GM21825 (cell line): ENCODE data around the gene TARDBP.
"Not testable (repeated sequence)": the region's sequence is repeated elsewhere in the genome, so short reads cannot be mapped to it uniquely, and the experiment has no call there.

Experiments used
- ATAC-seq: cut with Tn5 transposase; IDR thresholded peaks from one replicate; pipeline ENCODE4 v1.9.1; 2021; ENCODE audit warnings: mild to moderate bottlenecking, moderate library complexity; ENCODE audit not compliant: unreplicated experiment

Gene TARDBP

DNA sequence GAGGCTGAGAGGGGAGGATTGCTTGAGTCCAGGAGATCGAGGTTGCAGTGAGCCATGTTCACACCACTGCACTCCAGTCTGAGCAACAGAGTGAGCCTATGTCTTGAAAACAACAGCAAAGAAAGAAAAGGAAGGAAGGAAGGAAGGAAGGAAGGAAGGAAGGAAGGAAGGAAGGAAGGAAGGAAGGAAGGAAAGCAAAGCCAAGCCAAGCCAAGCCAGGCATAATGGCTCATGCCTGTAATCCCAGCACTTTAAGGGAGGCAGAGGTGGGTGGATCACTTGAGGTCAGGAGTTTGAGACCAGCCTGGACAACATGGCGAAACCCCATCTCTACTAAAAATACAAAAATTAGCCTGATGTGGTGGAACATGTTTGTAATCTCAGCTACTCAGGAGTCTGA lies 20.4 kb upstream of the TARDBP start:
- ATAC-seq = not testable (repeated sequence)

DNA sequence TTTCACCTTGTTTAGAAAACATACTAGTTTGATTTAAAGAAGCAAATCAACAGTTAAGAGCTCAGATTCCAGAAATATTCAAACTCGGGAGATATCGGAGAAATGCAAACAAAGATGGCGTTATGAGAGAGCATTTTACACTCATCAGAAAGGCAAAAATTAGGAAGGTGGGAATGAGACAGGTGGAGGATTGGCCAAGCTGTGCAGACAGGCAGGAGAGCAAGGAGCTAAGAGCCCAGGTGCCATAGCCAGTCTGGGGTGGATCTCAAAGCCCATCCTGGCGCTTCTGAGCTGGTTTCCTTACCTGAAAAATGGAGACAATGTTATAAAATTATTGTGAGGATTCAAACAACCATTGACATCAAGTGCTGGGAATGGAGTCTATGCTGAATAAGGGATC lies 19.6 kb upstream of the TARDBP start:
- no peak for ATAC-seq

DNA sequence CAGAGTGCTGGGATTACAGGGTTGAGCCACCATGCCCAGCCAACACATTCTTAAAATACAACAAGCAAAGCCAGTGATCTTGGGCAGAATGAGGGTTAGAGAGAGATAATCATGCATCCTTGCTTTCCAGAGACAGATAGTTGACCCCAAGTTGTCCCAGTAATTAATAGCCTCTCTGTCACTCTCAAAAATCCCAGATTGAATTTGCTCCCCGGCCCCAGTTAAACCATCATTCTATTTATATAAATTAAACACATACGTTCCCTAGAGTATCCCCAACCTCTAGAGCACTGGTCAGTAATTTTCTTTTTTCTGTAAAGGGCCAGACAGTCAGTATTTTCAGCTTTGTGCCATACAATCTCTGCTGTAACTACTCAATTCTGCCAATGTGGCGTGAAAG lies 16.4 kb upstream of the TARDBP start:
- no peak for ATAC-seq

DNA sequence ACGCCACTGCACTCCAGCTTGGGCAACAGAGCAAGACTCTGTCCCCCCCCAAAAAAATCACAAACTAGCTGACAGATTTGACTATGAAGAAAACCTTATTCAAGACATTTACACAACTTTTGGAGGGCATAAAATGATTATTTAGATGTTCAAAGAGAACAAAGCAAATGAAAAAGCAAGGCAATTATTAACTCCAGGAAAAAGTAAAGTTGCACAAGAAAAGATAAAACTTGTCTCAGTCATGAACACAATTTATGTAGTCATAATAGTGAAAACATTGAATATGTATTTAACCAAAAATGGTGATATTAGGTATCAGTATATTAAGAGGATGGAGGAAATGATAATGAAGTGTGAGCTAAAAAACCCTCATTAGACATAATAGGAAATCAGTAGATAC lies 11.9 kb upstream of the TARDBP start:
- no peak for ATAC-seq

DNA sequence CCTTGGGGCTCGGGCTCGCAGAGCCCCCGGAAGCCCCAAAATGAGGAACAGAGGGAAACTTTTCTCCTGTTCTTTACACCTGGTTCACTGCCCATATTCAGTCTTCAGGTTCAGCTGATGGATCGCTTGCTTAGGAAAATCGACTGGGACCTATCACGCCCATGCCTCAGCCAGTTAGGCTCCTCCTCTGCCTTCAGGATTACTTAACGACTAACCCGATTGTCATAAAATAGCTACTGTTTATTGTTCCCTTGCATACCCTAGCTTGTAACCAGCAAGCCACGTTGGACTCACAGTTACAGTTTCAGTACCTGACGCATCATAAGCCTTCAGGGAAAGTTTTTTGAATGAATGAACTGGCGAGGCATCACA lies 692 bp downstream of the TARDBP start:
- ATAC-seq = peak; percentile 3

DNA sequence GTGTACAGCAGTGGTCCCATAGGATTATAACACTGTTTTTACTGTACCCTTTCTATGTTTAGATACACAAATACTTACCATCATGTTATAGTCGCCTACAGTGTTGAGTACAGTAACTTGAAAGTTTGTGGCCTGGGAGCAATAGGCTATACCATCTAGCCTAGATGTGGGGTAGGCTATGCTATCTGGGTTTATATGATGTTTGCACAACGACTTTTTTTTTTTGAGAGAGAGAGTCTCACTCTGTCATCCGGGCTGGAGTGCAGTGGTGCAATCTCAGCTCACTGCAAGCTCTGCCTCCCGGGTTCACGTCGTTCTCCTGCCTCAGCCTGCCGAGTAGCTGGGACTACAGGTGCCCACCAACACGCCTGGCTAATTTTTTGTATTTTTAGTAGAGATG lies 6.9 kb downstream of the TARDBP start:
- ATAC-seq = not testable (repeated sequence)

DNA sequence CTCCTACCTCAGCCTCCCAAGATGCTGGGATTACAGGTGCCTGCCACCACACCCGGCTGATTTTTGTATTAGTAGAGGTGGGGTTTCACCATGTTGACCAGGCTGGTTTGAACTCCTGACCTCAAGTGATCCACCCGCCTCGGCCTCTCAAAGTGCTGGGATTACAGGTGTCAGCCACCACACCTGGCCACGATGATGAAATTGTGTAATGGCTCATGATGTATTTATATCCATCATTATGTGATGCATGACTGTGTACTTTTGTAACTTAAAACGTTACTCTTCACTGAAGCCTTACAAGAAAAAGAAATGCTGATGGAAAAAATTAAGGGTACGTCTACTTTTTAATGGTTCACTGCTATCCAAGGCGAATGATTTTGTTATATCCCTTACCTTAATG lies 7.5 kb downstream of the TARDBP start:
- ATAC-seq = no peak

DNA sequence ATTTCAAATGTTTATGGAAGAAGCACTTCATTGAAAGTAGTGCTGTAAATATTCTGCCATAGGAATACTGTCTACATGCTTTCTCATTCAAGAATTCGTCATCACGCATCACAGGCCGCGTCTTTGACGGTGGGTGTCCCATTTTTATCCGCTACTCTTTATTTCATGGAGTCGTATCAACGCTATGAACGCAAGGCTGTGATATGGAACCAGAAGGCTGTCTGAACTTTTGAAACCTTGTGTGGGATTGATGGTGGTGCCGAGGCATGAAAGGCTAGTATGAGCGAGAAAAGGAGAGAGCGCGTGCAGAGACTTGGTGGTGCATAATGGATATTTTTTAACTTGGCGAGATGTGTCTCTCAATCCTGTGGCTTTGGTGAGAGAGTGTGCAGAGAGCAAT lies 10.7 kb downstream of the TARDBP start:
- ATAC-seq = no peak

DNA sequence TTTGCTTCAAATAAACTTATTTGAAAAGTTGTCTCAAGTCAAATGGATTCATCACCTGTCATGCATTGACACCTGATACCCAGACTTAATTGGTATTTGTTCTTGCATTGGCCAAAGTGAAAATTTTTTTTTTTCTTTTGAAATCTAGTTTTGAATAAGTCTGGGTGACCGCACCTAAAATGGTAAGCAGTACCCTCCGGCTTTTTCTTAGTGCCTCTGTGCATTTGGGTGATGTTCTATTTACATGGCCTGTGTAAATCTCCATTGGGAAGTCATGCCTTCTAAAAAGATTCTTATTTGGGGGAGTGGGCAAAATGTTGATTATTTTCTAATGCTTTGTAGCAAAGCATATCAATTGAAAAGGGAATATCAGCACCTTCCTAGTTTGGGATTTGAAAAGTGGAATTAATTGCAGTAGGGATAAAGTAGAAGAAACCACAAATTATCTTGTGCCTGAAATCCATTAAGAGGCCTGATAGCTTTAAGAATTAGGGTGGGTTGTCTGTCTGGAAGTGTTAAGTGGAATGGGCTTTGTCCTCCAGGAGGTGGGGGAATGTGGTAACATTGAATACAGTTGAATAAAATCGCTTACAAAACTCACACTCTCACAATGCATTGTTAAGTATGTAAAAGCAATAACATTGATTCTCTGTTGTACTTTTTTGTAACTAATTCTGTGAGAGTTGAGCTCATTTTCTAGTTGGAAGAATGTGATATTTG lies 11.9 kb downstream of the TARDBP start:
- ATAC-seq = no peak

DNA sequence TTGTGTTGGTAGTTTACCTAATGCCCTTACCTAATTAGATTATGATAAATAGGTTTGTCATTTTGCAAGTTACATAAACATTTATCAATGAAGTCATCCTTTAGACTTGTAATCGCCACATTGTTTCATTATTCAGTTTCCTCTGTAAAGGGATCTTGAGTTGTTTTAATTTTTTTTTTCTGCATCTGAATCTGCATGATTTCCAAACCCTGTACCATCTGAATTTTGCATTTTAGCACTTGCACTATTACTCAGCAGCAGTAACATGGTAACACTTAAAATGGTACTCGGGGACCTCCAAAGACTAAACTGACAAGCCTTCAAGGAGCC lies 12.4 kb downstream of the TARDBP start:
- no peak for ATAC-seq

DNA sequence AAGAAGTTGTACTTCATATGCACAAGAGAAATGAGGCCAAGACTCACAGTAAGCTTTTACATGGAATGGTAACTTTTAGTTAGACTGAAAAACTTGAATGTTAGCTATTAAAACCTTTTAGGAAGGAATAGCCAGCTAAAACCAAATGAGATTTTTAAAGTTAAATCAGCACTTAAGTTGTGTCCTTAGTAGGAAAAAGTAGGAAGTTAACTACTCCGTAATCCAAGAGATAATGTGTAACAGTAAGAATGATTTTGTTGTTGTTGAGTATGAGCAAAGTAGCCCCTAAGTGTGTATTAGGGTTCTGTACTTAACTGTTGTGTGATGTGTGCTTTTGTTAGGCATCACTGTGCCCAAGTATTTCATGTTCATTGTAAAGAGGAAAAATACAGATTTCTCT lies 13.2 kb downstream of the TARDBP start:
- ATAC-seq = no peak

DNA sequence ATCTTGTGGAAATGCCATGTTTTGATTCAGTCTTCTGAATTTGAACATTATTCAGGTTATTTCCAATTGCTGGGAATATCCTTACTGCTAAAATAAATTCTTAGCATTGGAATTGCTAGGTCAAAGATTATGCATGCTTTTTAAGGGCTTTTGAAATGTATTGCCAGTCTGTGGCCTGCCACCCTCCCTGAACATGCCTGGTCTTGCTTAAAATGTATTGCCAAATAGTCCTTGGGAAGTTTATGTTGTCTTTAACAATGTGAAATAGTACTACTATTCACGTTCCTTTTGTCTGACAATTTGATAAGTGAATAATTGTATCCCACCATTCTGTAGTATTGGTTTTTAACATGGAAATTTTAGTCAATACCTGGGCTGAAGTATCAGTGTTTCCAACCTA lies 13.6 kb downstream of the TARDBP start:
- ATAC-seq = no peak

DNA sequence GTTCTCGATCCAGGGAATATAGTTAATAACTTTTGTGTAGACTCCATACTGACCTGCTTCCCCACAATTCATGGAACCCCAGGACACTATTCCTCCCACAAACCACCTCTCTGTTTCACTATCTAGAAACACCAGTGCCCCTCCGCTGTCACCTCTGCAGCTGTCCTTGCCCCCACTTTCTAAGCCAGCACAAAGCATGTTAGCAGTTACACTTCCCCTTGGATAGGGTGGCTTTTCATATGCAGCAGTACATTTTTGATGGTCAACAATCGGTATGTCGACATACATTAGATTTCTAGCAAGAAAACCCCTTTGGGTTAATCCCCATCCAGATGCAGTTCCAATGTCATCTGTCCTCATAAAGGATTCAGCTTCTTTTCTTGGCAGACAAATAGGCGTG lies 14.4 kb downstream of the TARDBP start:
- no peak for ATAC-seq

DNA sequence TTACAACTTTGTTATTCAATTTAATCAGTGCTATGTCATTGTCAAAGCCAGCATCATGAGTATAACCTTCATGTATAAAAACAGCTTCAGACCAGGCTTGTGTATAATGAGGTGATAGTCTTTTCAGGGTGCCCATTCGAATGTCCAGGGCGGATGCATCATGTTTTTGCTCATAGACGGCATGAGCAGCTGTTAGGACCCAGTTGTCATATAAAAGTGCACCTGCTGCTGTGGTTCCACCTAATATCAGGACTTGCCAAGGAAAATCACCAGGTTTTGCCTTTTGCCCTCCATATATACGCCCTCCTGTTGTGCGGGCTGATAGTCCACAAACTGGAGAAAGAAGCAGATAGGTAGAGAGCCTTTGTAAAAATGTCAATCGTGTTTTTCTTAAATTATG lies 14.9 kb downstream of the TARDBP start:
- ATAC-seq = no peak

DNA sequence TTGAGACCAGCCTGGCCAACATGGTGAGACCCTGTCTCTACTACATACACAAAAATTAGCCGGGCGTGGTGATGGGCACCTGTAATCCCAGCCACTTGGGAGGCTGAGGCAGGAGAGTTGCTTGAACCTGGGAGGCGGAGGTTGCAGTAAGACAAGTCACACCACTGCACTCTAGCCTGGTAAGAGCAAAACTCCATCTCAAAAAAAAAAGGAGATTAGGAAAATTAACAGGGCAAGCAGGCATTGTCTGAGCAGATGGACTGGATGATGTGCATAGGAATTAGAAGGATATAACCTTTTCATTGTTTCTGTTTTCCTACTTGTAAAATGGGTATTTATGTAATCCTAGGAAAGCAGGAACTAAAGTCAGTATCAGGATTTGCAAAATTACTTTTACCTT lies 15.6 kb downstream of the TARDBP start:
- no peak for ATAC-seq

DNA sequence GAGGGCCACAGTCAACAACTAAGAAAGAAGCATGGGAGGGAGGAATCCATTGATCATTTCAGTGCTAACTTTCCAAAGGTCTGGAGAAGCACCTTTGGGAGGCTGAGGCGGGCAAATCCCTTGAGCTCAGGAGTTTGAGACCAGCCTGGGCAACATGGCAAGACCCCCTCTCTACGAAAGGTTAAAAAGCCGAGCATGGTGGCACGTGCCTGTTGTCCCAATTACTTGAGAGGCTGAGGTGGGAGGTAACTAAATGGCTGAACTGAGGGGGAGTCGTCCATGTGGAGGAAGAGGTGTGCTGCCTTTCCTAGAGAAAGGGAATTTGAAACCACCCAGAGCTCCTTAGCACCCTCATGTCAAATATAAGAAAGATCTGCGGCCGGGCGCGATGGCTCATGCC lies 18.4 kb downstream of the TARDBP start:
- no peak for ATAC-seq

DNA sequence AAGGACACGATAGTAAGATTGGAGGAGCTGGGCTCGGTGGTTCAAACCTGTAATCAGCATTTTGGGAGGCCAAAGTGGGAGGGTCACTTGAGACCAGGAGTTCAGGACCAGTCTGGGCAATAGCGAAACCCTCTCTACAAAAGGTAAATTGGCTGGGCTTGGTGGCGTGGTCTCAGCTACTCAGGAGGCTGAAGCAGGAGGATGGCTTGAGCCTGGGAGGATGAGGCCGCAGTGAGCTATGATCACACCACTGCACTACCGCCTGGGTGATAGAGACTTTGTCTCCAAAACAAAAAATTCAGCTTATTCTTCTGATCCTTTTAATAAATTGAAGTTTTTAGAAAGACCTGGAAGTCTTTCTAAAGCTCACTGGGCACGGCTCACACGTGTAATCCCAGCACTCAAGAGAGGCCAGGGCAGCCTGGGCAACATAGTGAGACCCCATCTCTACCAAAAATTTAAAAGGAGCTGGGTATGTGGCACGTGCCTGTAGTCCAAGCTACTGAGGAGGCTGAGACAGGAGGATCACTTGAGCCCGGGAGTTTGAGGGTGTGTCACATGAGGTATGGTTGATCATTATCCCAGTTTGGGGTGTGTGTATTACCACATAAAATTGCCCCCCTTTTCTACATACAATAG lies 19.3 kb downstream of the TARDBP start:
- no peak for ATAC-seq

DNA sequence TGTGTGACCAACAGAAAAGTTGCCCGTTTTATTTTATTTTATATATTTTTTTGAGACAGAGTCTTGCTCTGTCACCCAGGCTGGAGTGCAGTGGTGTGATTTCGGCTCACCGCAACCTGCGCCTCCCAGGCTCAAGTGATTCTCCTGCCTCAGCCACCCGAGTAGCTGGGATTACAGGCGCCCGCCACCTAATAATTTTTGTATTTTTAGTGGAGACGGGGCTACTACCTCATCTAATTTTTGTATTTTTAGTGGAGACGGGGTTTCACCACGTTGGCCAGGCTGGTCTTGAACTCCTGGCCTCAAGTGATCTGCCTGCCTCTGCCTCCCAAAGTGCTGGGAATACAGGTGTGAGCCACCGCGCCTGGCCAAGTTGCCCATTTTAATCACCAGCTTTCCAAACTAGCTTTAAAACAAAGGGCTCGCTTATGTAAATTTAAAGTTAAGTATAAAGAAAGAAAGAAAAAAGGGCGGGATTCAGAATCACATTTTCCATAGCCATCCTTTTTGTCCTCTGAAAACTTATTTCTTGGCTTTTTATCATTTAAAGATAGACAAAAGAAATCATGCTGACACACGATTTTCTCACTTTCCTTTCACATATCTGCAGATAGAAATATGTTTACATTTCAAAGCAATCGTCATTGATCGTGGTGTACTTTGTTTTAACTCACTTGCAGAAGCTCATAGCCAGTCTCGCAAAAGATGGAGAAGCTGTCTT lies 24.7 kb downstream of the TARDBP start:
- not testable (repeated sequence) for ATAC-seq

DNA sequence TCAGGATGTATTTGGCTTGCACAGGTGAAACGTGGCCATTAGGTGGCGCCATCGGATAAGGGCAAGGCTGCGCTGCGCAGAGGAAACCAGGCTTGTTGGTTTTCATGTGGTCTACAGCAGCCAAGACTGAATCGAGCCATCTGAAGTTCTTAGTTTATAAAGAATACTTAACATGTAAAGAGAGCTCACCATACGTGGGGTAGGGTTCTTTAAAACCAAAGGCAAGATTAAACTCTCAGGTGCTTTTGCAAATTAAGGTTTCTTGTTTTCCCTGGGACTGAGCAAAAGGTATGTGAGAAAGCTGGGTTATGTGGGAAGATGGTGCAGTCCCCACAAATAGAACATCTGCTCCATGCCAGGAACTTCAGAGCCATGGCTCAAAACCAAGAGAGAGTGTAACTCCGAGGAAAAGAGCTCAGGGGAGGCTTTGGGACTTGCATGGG lies 25.3 kb downstream of the TARDBP start:
- peak; percentile 79 for ATAC-seq

DNA sequence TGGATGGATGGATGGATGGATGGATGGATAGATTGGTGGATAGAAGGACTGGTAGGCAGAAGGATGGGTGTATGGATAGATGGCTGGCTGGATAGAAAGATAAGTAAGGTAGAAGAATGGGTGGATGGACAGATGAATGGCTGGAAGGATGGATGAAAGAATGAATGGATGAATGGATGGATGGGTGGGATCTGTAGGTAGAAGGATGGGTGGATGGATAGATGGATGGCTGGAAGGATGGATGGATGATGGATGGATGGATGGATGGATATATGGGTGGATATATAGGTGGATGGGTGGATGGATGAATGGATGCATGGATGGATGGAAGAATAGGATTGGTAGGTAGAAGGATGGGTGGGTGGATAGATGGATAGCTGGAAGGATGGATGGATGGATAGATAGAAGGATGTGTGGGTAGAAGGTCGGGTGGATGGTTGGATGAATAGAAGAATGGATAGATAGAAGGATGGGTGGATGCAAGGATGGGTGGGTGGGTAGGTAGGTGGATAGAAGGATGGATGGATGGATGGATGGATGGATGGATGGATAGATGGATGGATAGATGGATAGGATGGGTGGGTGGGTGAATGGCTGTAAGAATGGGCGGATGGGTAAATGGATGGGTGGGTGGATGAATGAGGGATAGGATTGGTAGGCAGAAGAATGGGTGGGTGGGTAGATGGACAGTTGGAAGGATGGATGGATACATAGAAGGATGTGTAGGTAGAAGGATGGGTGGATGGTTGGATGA lies 27.1 kb downstream of the TARDBP start:
- ATAC-seq = no peak

DNA sequence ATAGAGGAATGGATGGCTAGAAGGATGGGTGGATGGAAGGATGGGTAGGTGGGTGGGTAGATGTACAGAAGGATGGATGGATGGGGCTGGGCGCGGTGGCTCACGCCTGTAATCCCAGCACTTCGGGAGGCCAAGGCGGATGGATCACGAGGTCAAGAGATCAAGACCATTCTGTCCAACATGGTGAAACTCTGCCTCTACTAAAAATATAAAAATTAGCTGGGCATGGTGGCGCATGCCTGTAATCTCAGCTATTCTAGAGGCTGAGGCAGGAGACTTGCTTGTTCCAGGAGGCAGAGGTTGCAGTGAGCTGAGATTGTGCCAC lies 27.6 kb downstream of the TARDBP start:
- not testable (repeated sequence) for ATAC-seq

DNA sequence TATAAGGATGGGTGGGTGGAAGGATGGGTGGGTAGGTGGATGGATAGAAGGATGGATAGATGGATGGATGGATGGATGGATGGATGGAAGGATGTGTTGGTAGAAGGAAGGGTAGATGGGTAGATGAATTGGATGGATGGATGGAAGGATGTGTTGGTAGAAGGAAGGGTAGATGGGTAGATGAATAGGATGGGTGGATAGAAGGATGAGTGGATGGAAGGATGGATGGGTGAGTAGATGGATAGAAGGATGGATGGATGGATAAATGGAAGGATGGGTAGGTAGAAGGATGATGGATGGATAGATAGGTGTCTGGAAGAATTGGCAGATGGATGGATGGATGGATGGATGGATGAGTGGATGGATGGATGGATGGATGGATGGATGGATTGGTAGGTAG lies 28.6 kb downstream of the TARDBP start:
- ATAC-seq = no peak
